GOT3 (cell line): ENCODE measurements around the gene TMC6.
"Not testable (repeated sequence)": the region's sequence is repeated elsewhere in the genome, so short reads cannot be mapped to it uniquely, and the experiment has no call there.

ENCODE experiments used
- DNase-seq: peaks from one replicate; lab custom pipeline; 2025; ENCODE audit warnings: mixed read lengths; lab: John Stamatoyannopoulos, UW

The TMC6 gene

DNA sequence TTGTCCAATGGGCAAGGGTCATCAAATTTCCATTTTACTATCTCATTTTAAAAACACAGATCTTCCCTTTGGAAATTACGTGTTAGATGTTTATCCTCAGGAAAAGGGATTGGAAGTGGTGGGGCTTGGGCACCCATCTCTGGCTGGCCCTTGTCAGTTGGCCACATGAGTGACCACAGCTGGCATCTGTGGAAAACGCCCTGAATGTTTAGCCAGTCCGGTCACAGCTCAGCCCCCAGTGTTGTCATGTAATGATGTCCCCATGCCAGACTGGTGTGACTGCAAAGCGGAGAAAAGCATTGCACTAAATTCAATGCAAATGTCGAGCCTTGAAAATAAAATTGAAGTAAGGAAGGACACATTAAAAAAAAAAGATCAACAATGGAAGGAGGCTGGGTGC, 53.0 kb downstream of the TMC6 start:
- no peak for DNase-seq

DNA sequence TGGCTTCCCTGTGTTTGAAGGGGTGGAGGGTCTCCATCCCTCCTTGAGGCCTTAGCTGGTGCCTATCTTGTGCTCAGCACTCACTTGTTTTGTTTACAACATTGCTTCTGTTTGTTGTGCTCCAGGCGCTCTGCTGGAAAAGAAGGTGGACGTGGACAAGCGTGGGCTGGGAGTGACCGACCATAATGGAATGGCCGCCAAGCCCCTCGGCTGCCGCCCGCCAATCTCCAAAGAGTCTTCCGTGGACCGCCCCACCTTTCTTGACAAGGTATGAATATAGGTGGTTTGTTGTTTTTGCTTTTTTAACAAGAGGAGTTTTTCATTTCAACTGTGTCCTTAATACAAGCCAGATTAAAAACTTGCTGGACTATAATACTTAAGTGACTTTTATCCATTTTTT, 53.5 kb downstream of the TMC6 start:
- no peak for DNase-seq

DNA sequence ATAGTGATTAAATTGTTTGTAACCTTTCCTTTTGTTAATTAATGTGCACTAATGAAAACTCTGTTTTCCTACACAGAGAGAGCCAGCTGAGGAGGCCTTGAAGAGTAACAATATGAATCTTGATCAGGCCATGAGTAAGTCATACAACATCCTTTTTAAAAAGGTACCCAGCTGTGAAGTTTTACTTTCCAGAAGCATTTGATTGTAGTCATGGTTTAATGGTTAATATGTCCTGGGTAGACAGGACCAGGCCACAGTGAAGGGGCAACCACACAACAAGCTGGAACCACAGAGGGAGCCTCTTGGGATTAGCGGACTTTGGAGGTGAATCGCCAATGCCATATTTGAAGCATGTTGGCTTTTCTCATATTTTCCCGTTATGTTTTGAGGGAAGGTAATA, 55.6 kb downstream of the TMC6 start:
- DNase-seq, result no peak

DNA sequence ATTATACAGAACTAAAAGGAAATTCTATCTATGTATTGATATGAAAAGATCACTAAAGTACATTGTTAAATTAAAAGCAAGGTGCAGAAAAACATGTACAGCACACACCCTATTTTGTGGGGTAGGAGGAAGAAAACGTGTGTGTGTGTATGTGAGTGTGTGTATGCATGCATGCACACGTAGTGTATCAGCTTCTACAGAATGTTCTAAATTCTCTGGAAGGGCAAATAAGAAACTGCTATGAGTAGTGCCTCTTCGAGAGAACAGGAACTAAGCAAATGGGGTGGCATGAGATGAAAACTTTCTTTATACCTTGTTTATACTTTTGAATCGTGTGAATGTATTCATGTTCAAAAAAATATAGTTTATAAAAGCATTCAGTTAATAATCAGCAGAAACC, 58.9 kb downstream of the TMC6 start:
- no peak for DNase-seq

DNA sequence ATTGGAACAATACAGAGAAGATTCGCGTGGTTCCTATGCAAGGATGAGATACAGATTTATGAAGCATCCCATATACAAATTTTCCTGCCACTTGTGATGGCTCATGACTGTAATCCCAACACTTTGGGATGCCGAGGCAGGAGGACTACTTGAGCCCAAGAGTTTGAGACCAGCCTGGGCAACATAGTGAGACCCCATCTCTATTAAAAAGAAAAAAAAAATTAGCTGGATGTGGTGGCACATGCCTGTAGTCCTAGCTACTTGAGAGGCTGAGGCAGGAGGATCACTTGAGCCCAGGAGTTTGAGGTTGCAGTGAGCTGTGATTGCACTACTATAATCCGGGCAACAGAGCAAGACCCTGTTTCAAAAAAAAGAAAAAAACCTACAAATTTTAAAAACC, 61.6 kb downstream of the TMC6 start:
- not testable (repeated sequence) for DNase-seq

DNA sequence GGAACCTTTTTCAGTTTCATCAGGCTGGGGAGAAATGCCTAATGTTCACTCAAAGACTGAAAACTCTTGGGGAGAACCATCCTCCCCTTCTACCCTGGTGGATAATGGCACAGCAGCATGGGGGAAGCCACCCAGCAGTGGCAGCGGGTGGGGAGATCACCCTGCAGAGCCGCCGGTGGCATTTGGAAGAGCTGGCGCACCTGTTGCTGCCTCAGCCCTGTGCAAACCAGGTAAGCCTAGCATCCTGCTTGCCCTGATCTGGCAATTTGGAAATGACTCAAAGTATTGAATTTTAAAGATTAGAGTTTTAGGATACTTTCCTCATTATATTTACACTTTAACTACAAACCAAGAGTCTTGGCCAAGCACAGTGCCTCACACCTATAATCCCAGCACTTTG, 63.8 kb downstream of the TMC6 start:
- DNase-seq, result no peak

DNA sequence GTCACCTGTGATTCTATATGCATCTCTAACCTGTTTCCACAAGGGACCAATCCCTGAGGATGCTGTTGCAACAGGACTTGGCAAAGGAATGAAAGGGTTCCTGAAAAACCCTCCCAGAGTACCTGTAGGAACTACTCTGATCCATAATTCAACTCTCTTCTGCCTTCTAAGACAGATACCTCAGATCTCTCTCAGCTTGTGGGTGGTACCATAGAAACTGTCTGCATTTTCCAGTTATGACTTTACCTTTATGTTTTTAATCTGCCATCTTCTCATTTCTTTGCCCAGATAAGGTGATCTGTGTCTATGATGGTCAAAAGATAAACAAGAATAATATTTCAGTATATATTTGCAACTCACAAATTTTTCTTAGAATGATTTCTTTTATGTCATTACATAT, 65.1 kb downstream of the TMC6 start:
- DNase-seq, result no peak

DNA sequence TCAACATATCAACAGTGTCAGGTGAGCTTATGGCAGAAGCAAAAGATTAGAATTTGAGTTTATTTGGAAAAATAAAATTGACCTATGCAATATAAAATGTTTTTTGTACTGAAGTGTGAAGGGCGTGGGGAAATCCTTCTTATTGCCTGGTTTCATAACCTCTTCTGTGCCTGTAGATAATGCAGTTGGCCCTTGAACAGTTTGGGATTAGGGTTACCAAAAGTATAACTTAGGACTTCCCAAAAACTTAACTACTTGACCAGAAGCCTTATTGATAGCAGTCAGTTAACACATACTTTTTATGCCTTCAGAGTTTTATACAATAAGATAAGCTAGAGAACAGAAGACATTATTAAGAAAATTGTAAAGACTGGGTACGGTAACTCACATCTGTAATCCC, 66.0 kb downstream of the TMC6 start:
- DNase-seq, result no peak
